Trophoblast cell (in vitro differentiated cells and primary cell): ENCODE results near the gene MAP2K6.

Experiments used
- DNase-seq, 2 donors: peaks; one replicate each; pipeline ENCODE4 v3.0.0-alpha.2; 2016
- H2AFZ ChIP-seq: 2 replicates; pipeline ENCODE4 v1.6.1; 2013; ENCODE audit warnings: low read length, moderate library complexity, mild to moderate bottlenecking; ENCODE audit not compliant: insufficient read depth, poor library complexity
- H2AK5ac ChIP-seq: 2 replicates; pipeline ENCODE4 v1.6.1; 2013; ENCODE audit warnings: mild to moderate bottlenecking, low read length
- H2BK120ac ChIP-seq: 2 replicates; pipeline ENCODE4 v1.6.1; 2013; ENCODE audit warnings: low read length, mild to moderate bottlenecking, moderate library complexity; ENCODE audit not compliant: insufficient read depth, poor library complexity
- H2BK12ac ChIP-seq: 2 replicates; pipeline ENCODE4 v1.6.1; 2013; ENCODE audit warnings: mild to moderate bottlenecking, low read length, moderate library complexity
- H2BK5ac ChIP-seq: 2 replicates; pipeline ENCODE4 v1.6.1; 2013; ENCODE audit warnings: low read length, low read depth, moderate library complexity, mild to moderate bottlenecking; ENCODE audit not compliant: poor library complexity
- H3K14ac ChIP-seq: 2 replicates; pipeline ENCODE4 v1.6.1; 2013; ENCODE audit warnings: mild to moderate bottlenecking, low read length
- H3K18ac ChIP-seq: 2 replicates; pipeline ENCODE4 v1.6.1; 2013; ENCODE audit warnings: mild to moderate bottlenecking, low read length
- H3K23ac ChIP-seq: 2 replicates; pipeline ENCODE4 v1.6.1; 2013; ENCODE audit warnings: low read length
- H3K27ac ChIP-seq: 2 replicates; pipeline ENCODE4 v1.5.1; 2013; ENCODE audit warnings: low read depth, mild to moderate bottlenecking, inconsistent platforms, low read length, moderate library complexity
- H3K27me3 ChIP-seq: 2 replicates; pipeline ENCODE4 v1.6.1; 2013; ENCODE audit warnings: inconsistent platforms, mild to moderate bottlenecking, low read length, moderate library complexity; ENCODE audit not compliant: insufficient read depth
- H3K36me3 ChIP-seq, 2 experiments: 1 replicate in 1 of 2; 2 replicates in 1 of 2; pipeline ENCODE4 v1.6.1; 2013; ENCODE audit warnings: low read length in 2 of 2, mild to moderate bottlenecking in 2 of 2, moderate library complexity in 1 of 2; ENCODE audit not compliant: insufficient read depth in 2 of 2, control insufficient read depth in 1 of 2
- H3K4ac ChIP-seq: 2 replicates; pipeline ENCODE4 v1.6.1; 2013; ENCODE audit warnings: low read depth, mild to moderate bottlenecking, low read length, moderate library complexity
- H3K4me1 ChIP-seq, 2 experiments: 1 replicate in 1 of 2; 2 replicates in 1 of 2; pipeline ENCODE4 v1.6.1; 2013; ENCODE audit warnings: low read length in 2 of 2, mild to moderate bottlenecking in 2 of 2, moderate library complexity in 1 of 2; ENCODE audit not compliant: insufficient read depth in 2 of 2, control insufficient read depth in 1 of 2
- H3K4me2 ChIP-seq: 2 replicates; pipeline ENCODE4 v1.6.1; 2013; ENCODE audit warnings: inconsistent platforms, mild to moderate bottlenecking, low read length, moderate library complexity
- H3K4me3 ChIP-seq: 2 replicates; pipeline ENCODE4 v1.5.1; 2013; ENCODE audit warnings: mild to moderate bottlenecking, low read depth, low read length, inconsistent platforms
- H3K79me1 ChIP-seq: one replicate; pipeline ENCODE4 v1.6.1; 2013; ENCODE audit warnings: low read length
- H3K79me2 ChIP-seq: 2 replicates; pipeline ENCODE4 v1.6.1; 2013; ENCODE audit warnings: low read length, mild to moderate bottlenecking; ENCODE audit not compliant: control insufficient read depth, insufficient read depth, poor library complexity
- H3K9ac ChIP-seq: 2 replicates; pipeline ENCODE4 v1.6.1; 2013; ENCODE audit warnings: mild to moderate bottlenecking, low read length
- H3K9me3 ChIP-seq: 2 replicates; pipeline ENCODE4 v1.6.1; 2013; ENCODE audit warnings: low read depth, mild to moderate bottlenecking, control low read depth, inconsistent platforms, low read length; ENCODE audit not compliant: insufficient read depth
- H4K12ac ChIP-seq: 2 replicates; pipeline ENCODE4 v1.6.1; 2013; ENCODE audit warnings: low read depth, mild to moderate bottlenecking, low read length, moderate library complexity
- H4K8ac ChIP-seq: 2 replicates; pipeline ENCODE4 v1.6.1; 2013; ENCODE audit warnings: low read depth, mild to moderate bottlenecking, low read length, moderate library complexity
- H4K91ac ChIP-seq: one replicate; pipeline ENCODE4 v1.6.1; 2013; ENCODE audit warnings: low read depth, mild to moderate bottlenecking, low read length, moderate library complexity
- WGBS: extraction: QIAGEN DNeasy Blood & Tissue Kit; methylation state at CpG from one replicate; pipeline ENCODE4 v1.1.7; 2013; ENCODE audit warnings: missing lambda C conversion rate; ENCODE audit not compliant: insufficient read length, insufficient coverage; ENCODE audit errors: extremely low coverage; 5-methylcytosine and 5-hydroxymethylcytosine counted together

Gene MAP2K6

DNA sequence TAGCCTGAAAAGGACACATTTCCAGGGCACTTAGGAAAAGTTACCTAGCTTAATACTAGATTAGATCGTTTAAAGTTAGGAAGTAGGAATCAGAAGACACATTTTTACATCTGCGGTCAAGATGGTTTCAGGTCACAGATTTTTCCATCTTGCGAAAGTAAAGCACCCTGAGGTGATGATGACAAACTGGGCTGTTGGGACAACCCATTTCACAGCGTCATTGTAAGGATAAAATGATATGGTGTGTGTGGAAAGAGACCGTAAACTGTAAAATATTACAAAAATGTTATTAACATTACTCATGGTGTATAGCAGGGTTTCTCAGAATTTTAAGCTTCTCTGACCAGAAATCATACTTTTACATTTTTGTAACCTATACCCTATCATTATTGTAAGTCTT lies 10.1 kb upstream of the MAP2K6 start:
- no peak overlapping the region for H3K14ac ChIP-seq
- no peak overlapping the region for H3K9ac ChIP-seq
- no peak overlapping the region for H3K4ac ChIP-seq
- no peak overlapping the region for H4K91ac ChIP-seq
- H3K4me3 ChIP-seq, result no peak overlapping the region
- no peak overlapping the region for H2BK5ac ChIP-seq
- no peak overlapping the region for H2AFZ ChIP-seq
- H4K12ac ChIP-seq, result no peak overlapping the region
- H2BK12ac ChIP-seq, result no peak overlapping the region
- no peak overlapping the region for H2AK5ac ChIP-seq
- no CpG with 5 or more reads among the region's 5 CpGs for WGBS
- H3K27ac ChIP-seq, result no peak overlapping the region
- H2BK120ac ChIP-seq, result no peak overlapping the region
- H3K9me3 ChIP-seq, result no peaks in the 10 kb centered on the region
- H4K8ac ChIP-seq, result no peak overlapping the region
- H3K36me3 ChIP-seq, result no peaks in the 10 kb centered on the region
- DNase-seq, result peak; percentile 90 to 98
- no peak overlapping the region for H3K18ac ChIP-seq
- H3K27me3 ChIP-seq, result no peaks in the 10 kb centered on the region
- H3K79me2 ChIP-seq, result no peaks in the 10 kb centered on the region
- no peak overlapping the region for H3K23ac ChIP-seq
- H3K4me1 ChIP-seq, result no peaks in the 10 kb centered on the region
- H3K4me2 ChIP-seq, result no peak overlapping the region
- H3K79me1 ChIP-seq, result no peaks in the 10 kb centered on the region

DNA sequence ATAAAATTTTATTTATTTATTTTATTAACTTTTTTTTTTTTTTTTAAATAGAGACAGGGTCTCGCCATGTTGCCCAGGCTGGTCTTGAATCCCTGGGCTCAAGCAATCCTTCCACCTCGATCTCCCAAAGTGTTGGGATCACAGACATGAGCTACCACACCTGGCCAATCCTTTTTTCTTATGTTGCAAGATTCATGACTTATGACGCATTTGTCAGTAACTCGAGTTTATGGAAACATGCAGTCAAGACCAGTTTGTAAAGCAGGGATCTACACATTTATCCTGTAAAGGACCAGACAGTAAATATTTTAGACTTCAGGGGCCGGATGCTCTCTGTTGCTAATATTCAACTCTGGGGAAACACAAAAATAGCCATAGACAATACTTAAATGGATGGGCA lies 9.4 kb upstream of the MAP2K6 start:
- Histone ChIP-seq H3K79me2 (no peaks in the 10 kb centered on the region), H3K27me3 (no peaks in the 10 kb centered on the region), H3K9ac (no peak overlapping the region), H3K4me3 (no peak overlapping the region), H3K27ac (no peak overlapping the region), H4K12ac (no peak overlapping the region), H4K8ac (no peak overlapping the region), H3K4ac (no peak overlapping the region), H3K36me3 (no peaks in the 10 kb centered on the region), H3K14ac (no peak overlapping the region), H3K4me2 (no peak overlapping the region), H4K91ac (no peak overlapping the region), H3K4me1 (no peaks in the 10 kb centered on the region), H3K18ac (no peak overlapping the region), H2AK5ac (no peak overlapping the region), H3K9me3 (no peaks in the 10 kb centered on the region), H3K79me1 (no peaks in the 10 kb centered on the region), H3K23ac (no peak overlapping the region), H2BK12ac (no peak overlapping the region), H2AFZ (no peak overlapping the region), H2BK120ac (no peak overlapping the region), H2BK5ac (no peak overlapping the region)
- DNase-seq, result peak; percentile 72 to 94
- no CpG with 5 or more reads among the region's 5 CpGs for WGBS

DNA sequence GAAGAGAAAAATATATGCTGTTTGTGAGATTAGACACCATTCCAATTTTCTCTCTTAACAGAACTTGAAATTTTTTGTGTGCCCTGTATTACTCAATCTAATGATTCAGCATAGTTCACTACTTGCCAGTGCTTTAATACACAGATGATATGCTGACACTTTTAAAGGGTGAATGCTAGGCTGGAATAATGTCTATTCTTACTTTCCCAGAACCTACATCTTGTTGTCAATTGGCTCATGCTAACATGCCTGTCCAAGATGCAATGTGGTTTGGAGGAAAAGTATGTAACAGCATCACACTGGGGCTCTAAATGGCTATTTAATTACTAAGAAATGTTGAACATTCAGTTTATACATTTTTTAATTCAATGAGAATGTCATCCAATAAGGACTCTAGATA lies 7.6 kb upstream of the MAP2K6 start:
- H3K79me2 ChIP-seq, result no peaks in the 10 kb centered on the region
- no peak for DNase-seq
- H2BK5ac ChIP-seq, result no peak overlapping the region
- H3K23ac ChIP-seq, result no peak overlapping the region
- no peak overlapping the region for H3K4me3 ChIP-seq
- no peak overlapping the region for H3K14ac ChIP-seq
- H3K9ac ChIP-seq, result no peak overlapping the region
- no peaks in the 10 kb centered on the region for H3K4me1 ChIP-seq
- no peak overlapping the region for H2BK120ac ChIP-seq
- H3K27ac ChIP-seq, result no peak overlapping the region
- H4K8ac ChIP-seq, result no peak overlapping the region
- H3K79me1 ChIP-seq, result no peaks in the 10 kb centered on the region
- no peak overlapping the region for H2BK12ac ChIP-seq
- H2AK5ac ChIP-seq, result no peak overlapping the region
- H4K12ac ChIP-seq, result no peak overlapping the region
- H3K36me3 ChIP-seq, result no peaks in the 10 kb centered on the region
- H4K91ac ChIP-seq, result no peak overlapping the region
- no peak overlapping the region for H2AFZ ChIP-seq
- no peaks in the 10 kb centered on the region for H3K9me3 ChIP-seq
- H3K27me3 ChIP-seq, result no peaks in the 10 kb centered on the region
- no peak overlapping the region for H3K4ac ChIP-seq
- H3K4me2 ChIP-seq, result no peak overlapping the region
- H3K18ac ChIP-seq, result no peak overlapping the region

DNA sequence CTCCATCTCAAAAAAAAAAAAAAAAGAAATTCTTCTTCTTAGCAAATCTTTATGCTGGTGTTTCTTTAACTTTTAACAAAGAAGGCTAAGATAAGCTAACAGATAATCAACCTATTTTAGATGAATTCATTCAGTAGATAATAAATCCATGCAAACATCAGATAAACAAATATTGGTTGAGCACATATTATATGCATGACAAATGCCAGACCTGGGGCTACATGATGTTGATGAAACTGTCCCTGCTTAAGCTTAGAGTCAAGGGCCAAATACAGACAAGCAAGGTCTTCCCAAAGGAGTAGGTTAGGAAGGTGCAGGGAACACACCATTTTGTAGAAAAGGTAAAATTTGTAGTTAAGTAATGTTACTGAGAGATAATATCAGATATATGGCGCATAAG lies 6.7 kb upstream of the MAP2K6 start:
- no peak overlapping the region for H2BK120ac ChIP-seq
- H4K91ac ChIP-seq, result no peak overlapping the region
- no peak overlapping the region for H3K23ac ChIP-seq
- no peaks in the 10 kb centered on the region for H3K79me1 ChIP-seq
- H2AK5ac ChIP-seq, result no peak overlapping the region
- H2BK5ac ChIP-seq, result no peak overlapping the region
- H3K79me2 ChIP-seq, result no peaks in the 10 kb centered on the region
- no peak overlapping the region for H3K4me3 ChIP-seq
- H3K4ac ChIP-seq, result no peak overlapping the region
- H3K14ac ChIP-seq, result no peak overlapping the region
- no CpG with 5 or more reads among the region's 1 CpG for WGBS
- H3K4me2 ChIP-seq, result no peak overlapping the region
- H3K27me3 ChIP-seq, result no peaks in the 10 kb centered on the region
- no peak overlapping the region for H4K8ac ChIP-seq
- DNase-seq, result peak; percentile 31 to 74
- H4K12ac ChIP-seq, result no peak overlapping the region
- H2BK12ac ChIP-seq, result no peak overlapping the region
- no peaks in the 10 kb centered on the region for H3K36me3 ChIP-seq
- H2AFZ ChIP-seq, result no peak overlapping the region
- no peak overlapping the region for H3K9ac ChIP-seq
- H3K27ac ChIP-seq, result no peak overlapping the region
- H3K9me3 ChIP-seq, result no peaks in the 10 kb centered on the region
- H3K4me1 ChIP-seq, result no peaks in the 10 kb centered on the region
- H3K18ac ChIP-seq, result no peak overlapping the region

DNA sequence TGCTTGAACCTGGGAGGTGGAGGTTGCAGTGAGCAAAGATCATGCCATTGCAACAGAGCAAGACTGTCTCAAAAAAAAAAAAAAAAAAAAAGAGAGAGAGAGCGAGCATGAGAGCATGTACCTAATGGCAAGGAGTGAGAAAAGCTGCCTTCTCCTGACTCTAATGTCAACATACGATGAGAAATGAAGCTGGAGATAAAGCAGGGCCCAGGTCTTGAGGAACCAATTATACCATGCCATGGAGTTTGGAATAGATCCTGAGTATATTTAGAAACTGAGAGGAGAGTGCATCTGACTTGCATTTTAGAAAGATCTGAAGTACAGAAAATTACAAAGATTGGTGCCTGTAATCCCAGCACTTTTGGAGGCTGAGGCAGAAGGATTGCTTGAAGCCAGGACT lies 3.8 kb upstream of the MAP2K6 start:
- H4K8ac ChIP-seq, result no peak overlapping the region
- H2AK5ac ChIP-seq, result no peak overlapping the region
- H3K4me1 ChIP-seq, result no peaks in the 10 kb centered on the region
- H2AFZ ChIP-seq, result no peak overlapping the region
- H2BK5ac ChIP-seq, result no peak overlapping the region
- no peaks in the 10 kb centered on the region for H3K36me3 ChIP-seq
- H2BK120ac ChIP-seq, result no peak overlapping the region
- H3K4me2 ChIP-seq, result no peak overlapping the region
- H3K18ac ChIP-seq, result no peak overlapping the region
- no CpG with 5 or more reads among the region's 2 CpGs for WGBS
- no peak overlapping the region for H4K12ac ChIP-seq
- H3K9ac ChIP-seq, result no peak overlapping the region
- no peaks in the 10 kb centered on the region for H3K79me2 ChIP-seq
- no peak overlapping the region for H2BK12ac ChIP-seq
- DNase-seq, result no peak
- no peak overlapping the region for H3K14ac ChIP-seq
- no peaks in the 10 kb centered on the region for H3K27me3 ChIP-seq
- H3K4ac ChIP-seq, result no peak overlapping the region
- no peak overlapping the region for H3K27ac ChIP-seq
- no peaks in the 10 kb centered on the region for H3K79me1 ChIP-seq
- no peak overlapping the region for H3K4me3 ChIP-seq
- no peak overlapping the region for H3K23ac ChIP-seq
- no peaks in the 10 kb centered on the region for H3K9me3 ChIP-seq
- no peak overlapping the region for H4K91ac ChIP-seq
